H9 (cell line): ENCODE results near the gene FBXO21. TPM values are rescaled to one million over a fixed set of nuclear protein-coding genes. Genes with fewer than 3 reads are reported as not detected.

Source experiments
- DNase-seq: peaks from one replicate; pipeline ENCODE4 v3.0.0-alpha.2; 2017
- H2AFZ ChIP-seq: one replicate; pipeline ENCODE4 v1.6.1; 2013; ENCODE audit warnings: mild to moderate bottlenecking, low read length, control low read depth, moderate library complexity
- H2AK5ac ChIP-seq: 2 replicates; pipeline ENCODE4 v1.6.1; 2013; ENCODE audit warnings: low read length, control low read depth, mixed read lengths; ENCODE audit not compliant: insufficient read length
- H2BK120ac ChIP-seq: one replicate; pipeline ENCODE4 v1.6.1; 2013; ENCODE audit warnings: low read depth, mild to moderate bottlenecking, low read length, control low read depth, inconsistent platforms; ENCODE audit not compliant: poor library complexity, severe bottlenecking
- H2BK12ac ChIP-seq: 2 replicates; pipeline ENCODE4 v1.6.1; 2013; ENCODE audit warnings: low read length, control low read depth, mixed read lengths, low read depth; ENCODE audit not compliant: insufficient read length
- H2BK15ac ChIP-seq: 2 replicates; pipeline ENCODE4 v1.6.1; 2013; ENCODE audit warnings: low read depth, low read length, control low read depth
- H2BK20ac ChIP-seq: one replicate; pipeline ENCODE4 v1.6.1; 2013; ENCODE audit warnings: low read depth, mild to moderate bottlenecking, low read length, control low read depth, inconsistent platforms; ENCODE audit not compliant: poor library complexity, severe bottlenecking
- H2BK5ac ChIP-seq: 2 replicates; pipeline ENCODE4 v1.6.1; 2013; ENCODE audit warnings: low read length, control low read depth, mixed read lengths; ENCODE audit not compliant: insufficient read length
- H3K14ac ChIP-seq: 2 replicates; pipeline ENCODE4 v1.6.1; 2013; ENCODE audit warnings: low read length, control low read depth; ENCODE audit not compliant: insufficient read depth
- H3K18ac ChIP-seq: 2 replicates; pipeline ENCODE4 v1.6.1; 2013; ENCODE audit warnings: low read depth, mild to moderate bottlenecking, mixed read lengths, low read length, control low read depth; ENCODE audit not compliant: insufficient read length
- H3K23ac ChIP-seq: 2 replicates; pipeline ENCODE4 v1.6.1; 2013; ENCODE audit warnings: low read length, control low read depth, mixed read lengths, low read depth; ENCODE audit not compliant: insufficient read length
- H3K23me2 ChIP-seq: 2 replicates; pipeline ENCODE4 v1.6.1; 2013; ENCODE audit warnings: low read depth, mild to moderate bottlenecking, mixed read lengths, low read length, control low read depth; ENCODE audit not compliant: insufficient read length, poor library complexity, severe bottlenecking
- H3K27ac ChIP-seq: 2 replicates; pipeline ENCODE4 v1.5.1; 2013; ENCODE audit warnings: low read length, control low read depth, mixed read lengths, low read depth; ENCODE audit not compliant: insufficient read length
- H3K27me3 ChIP-seq: 2 replicates; pipeline ENCODE4 v1.6.1; 2013; ENCODE audit warnings: low read length, control low read depth, inconsistent platforms; ENCODE audit not compliant: insufficient read depth
- H3K4ac ChIP-seq: 2 replicates; pipeline ENCODE4 v1.6.1; 2013; ENCODE audit warnings: low read depth, mild to moderate bottlenecking, control low read depth, inconsistent platforms, low read length, moderate library complexity
- H3K4me1 ChIP-seq: 2 replicates; pipeline ENCODE4 v1.6.1; 2013; ENCODE audit warnings: low read length, control low read depth, inconsistent platforms; ENCODE audit not compliant: insufficient read depth
- H3K4me2 ChIP-seq: 2 replicates; pipeline ENCODE4 v1.6.1; 2013; ENCODE audit warnings: low read length, control low read depth, mixed read lengths; ENCODE audit not compliant: insufficient read length, insufficient read depth
- H3K56ac ChIP-seq: 2 replicates; pipeline ENCODE4 v1.6.1; 2013; ENCODE audit warnings: low read depth, mild to moderate bottlenecking, mixed read lengths, low read length, control low read depth; ENCODE audit not compliant: insufficient read length
- H3K79me1 ChIP-seq: 2 replicates; pipeline ENCODE4 v1.6.1; 2013; ENCODE audit warnings: low read depth, mild to moderate bottlenecking, moderate library complexity, low read length, control low read depth, inconsistent platforms; ENCODE audit not compliant: insufficient read depth, poor library complexity, severe bottlenecking
- H3K79me2 ChIP-seq: 2 replicates; pipeline ENCODE4 v1.6.1; 2013; ENCODE audit warnings: low read length, control low read depth, inconsistent platforms; ENCODE audit not compliant: insufficient read depth
- H3K9ac ChIP-seq: 2 replicates; pipeline ENCODE4 v1.6.1; 2013; ENCODE audit warnings: low read length, control low read depth, mixed read lengths; ENCODE audit not compliant: insufficient read length; ENCODE audit errors: extremely low read depth
- H3K9me3 ChIP-seq: one replicate; pipeline ENCODE4 v1.6.1; 2013; ENCODE audit warnings: low read depth, low read length, inconsistent platforms; ENCODE audit not compliant: control insufficient read depth
- H3T11ph ChIP-seq: one replicate; pipeline ENCODE4 v1.6.1; 2013; ENCODE audit warnings: mild to moderate bottlenecking, low read length, control low read depth, inconsistent platforms
- H4K20me1 ChIP-seq: one replicate; pipeline ENCODE4 v1.6.1; 2013; ENCODE audit not compliant: control insufficient read depth, insufficient read length, insufficient read depth
- H4K5ac ChIP-seq: 2 replicates; pipeline ENCODE4 v1.6.1; 2013; ENCODE audit warnings: low read depth, mild to moderate bottlenecking, mixed read lengths, low read length, control low read depth; ENCODE audit not compliant: insufficient read length
- H4K8ac ChIP-seq: replicated peaks from 2 replicates; pipeline ENCODE4 v1.6.1; 2013; ENCODE audit warnings: low read length, control low read depth, mixed read lengths, low read depth; ENCODE audit not compliant: insufficient read length
- H4K91ac ChIP-seq: 2 replicates; pipeline ENCODE4 v1.6.1; 2013; ENCODE audit warnings: low read depth, mild to moderate bottlenecking, moderate library complexity, mixed read lengths, low read length, control low read depth; ENCODE audit not compliant: insufficient read length
- H3K27ac Mint-ChIP-seq, 3 experiments: 2 replicates in 2 of 3; 3 replicates in 1 of 3; pipeline ENCODE4 v1.8.0; 2020 to 2021; ENCODE audit warnings: mixed read lengths in 3 of 3, mild to moderate bottlenecking in 1 of 3, moderate library complexity in 1 of 3
- H3K27me3 Mint-ChIP-seq: 2 replicates; pipeline ENCODE4 v1.8.0; 2021; ENCODE audit warnings: low read depth, mild to moderate bottlenecking, moderate library complexity, mixed read lengths
- H3K36me3 Mint-ChIP-seq, 3 experiments: 2 replicates in 2 of 3; 3 replicates in 1 of 3; pipeline ENCODE4 v1.8.0; 2020 to 2021; ENCODE audit warnings: low read depth in 3 of 3, mixed read lengths in 3 of 3; ENCODE audit not compliant: insufficient read depth in 1 of 3
- H3K4me1 Mint-ChIP-seq, 2 experiments: 2 replicates each; pipeline ENCODE4 v1.8.0; 2020; ENCODE audit warnings: mixed read lengths in 2 of 2
- H3K4me3 Mint-ChIP-seq, 2 experiments: 2 replicates in 1 of 2; 3 replicates in 1 of 2; pipeline ENCODE4 v1.8.0; 2020 to 2021; ENCODE audit warnings: mild to moderate bottlenecking in 2 of 2, mixed read lengths in 2 of 2, moderate library complexity in 1 of 2
- H3K9me3 Mint-ChIP-seq, 2 experiments: 2 replicates in 1 of 2; 3 replicates in 1 of 2; pipeline ENCODE4 v1.8.0; 2020; ENCODE audit warnings: mild to moderate bottlenecking in 2 of 2, mixed read lengths in 2 of 2, moderate library complexity in 1 of 2
- CTCF ChIP-seq: fragments of 200-600 bp; sonication (generic); conservative IDR thresholded peaks from 3 replicates; pipeline ENCODE4 v1.8.0; 2021; ENCODE audit warnings: antibody characterized with exemption, mild to moderate bottlenecking
- WGBS: extraction: QIAGEN DNeasy Blood & Tissue Kit; methylation state at CpG from one replicate; pipeline ENCODE4 v1.1.7; 2013; ENCODE audit warnings: missing lambda C conversion rate, low lambda C conversion rate, mixed read lengths; ENCODE audit not compliant: insufficient read length; ENCODE audit errors: extremely low coverage; 5-methylcytosine and 5-hydroxymethylcytosine counted together
- total RNA-seq: library from RNA; stranded (reverse); gene quantifications from 2 replicates; pipeline ENCODE4 v1.2.1, GENCODE V29; 2021

The FBXO21 gene
- total RNA-seq, 1 experiment from 2014 or later, result 58.6 TPM

DNA sequence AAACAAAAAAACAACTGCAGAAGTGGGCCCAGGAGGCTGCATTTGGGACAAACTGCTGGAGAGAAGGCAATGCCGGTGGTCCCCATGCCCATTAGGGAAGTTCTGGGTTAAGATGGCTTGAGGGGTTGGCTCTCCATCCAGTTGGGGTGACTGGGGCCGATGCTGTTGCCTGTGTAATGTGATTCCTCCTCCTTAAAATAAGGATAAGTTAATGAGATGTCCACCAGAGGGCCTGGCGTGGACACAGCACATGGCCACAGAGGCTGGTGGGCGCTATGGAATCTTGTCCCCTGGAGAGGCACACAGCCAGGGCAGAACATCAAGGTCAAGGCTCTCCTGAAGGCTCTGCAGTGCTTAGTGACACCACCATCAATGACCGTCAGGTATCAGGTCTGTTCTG is 90.0 kb downstream of the FBXO21 start:
- H3K9me3 ChIP-seq, result no peaks in the 10 kb centered on the region
- H3K4me2 ChIP-seq, result no peak overlapping the region
- no peaks in the 10 kb centered on the region for H4K20me1 ChIP-seq
- H2AFZ ChIP-seq, result no peak overlapping the region
- no peaks in the 10 kb centered on the region for H3K4me1 ChIP-seq
- peaks cover 3% of the 10 kb centered on the region; the same call in 1 of the 2 replicates for H3K27me3 ChIP-seq
- no peaks in the 10 kb centered on the region for H3K79me2 ChIP-seq
- peaks cover 9% of the 10 kb centered on the region for H3K23me2 ChIP-seq
- no peaks in the 10 kb centered on the region for H3K79me1 ChIP-seq
- H3K18ac ChIP-seq, result no peak overlapping the region
- H3K4me3 Mint-ChIP-seq, result peak overlapping the region; percentile 49 to 81; a peak in 3 of 5 replicates
- H4K5ac ChIP-seq, result no peak overlapping the region
- no peak overlapping the region for H3K27ac Mint-ChIP-seq
- peak; percentile 44; the same call in 2 of the 3 replicates for TF ChIP-seq CTCF
- no CpG with 5 or more reads among the region's 5 CpGs for WGBS
- peaks cover 54% of the 10 kb centered on the region for H3K27me3 Mint-ChIP-seq
- no peak overlapping the region for H2BK12ac ChIP-seq
- H3K27ac ChIP-seq, result no peak overlapping the region
- H2BK5ac ChIP-seq, result no peak overlapping the region
- H4K91ac ChIP-seq, result no peak overlapping the region
- no peak overlapping the region for H3K9ac ChIP-seq
- H3K23ac ChIP-seq, result no peak overlapping the region
- no peak overlapping the region for H3K14ac ChIP-seq
- H3K9me3 Mint-ChIP-seq, result no peaks in the 10 kb centered on the region
- H4K8ac ChIP-seq, result no peak overlapping the region
- DNase-seq, result no peak
- H2BK20ac ChIP-seq, result no peak overlapping the region
- H2BK120ac ChIP-seq, result no peak overlapping the region
- H2AK5ac ChIP-seq, result no peak overlapping the region
- no peak overlapping the region for H3K56ac ChIP-seq
- H3T11ph ChIP-seq, result no peak overlapping the region
- no peak overlapping the region for H3K4ac ChIP-seq
- no peaks in the 10 kb centered on the region; a peak in 1 of 7 replicates for H3K36me3 Mint-ChIP-seq
- H3K4me1 Mint-ChIP-seq, result peaks cover 23 to 43% of the 10 kb centered on the region in 2 experiments
- no peak overlapping the region; the same call in 1 of the 2 replicates for H2BK15ac ChIP-seq
